HL-60/S4 treated with phorbol 12-myristate 13-acetate at 8.2 ng/mL for 4 days and 3 days (cell line): Measurements from ENCODE around the gene NUF2.
"Not testable (repeated sequence)": the region's sequence is repeated elsewhere in the genome, so short reads cannot be mapped to it uniquely, and the experiment has no call there.

ENCODE experiments used
- in situ Hi-C: fragments of 300-500 bp; cut with MboI; formaldehyde crosslinking; loops from 2 replicates; pipeline ENCODE4 v1.15.0; 2022; ENCODE audit warnings: low sequenced_read_pairs

The NUF2 gene

DNA sequence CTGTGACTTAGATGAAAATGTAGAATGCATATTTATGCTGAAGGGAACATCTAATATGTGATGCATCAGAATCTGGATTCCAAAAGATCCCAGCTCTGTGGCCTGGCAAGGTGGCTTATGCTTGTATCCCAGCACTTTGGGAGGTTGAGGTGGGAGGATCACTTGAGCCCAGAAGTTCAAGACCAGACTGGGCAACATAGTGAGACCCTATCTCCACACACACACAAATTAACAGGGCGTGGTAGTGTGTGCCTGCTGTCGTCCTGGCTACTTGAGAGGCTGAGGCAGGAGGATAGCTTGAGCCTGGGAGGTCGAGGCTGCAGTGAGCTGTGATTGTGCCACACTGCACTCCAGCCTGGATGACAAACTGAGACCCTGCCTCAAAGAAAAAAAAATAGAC lies 1.6 kb downstream of the NUF2 start:
- in situ Hi-C loops: loop anchor here (25.0 kb wide), 1 partner anchor 436 kb away; no protein-coding TSS in a partner anchor

DNA sequence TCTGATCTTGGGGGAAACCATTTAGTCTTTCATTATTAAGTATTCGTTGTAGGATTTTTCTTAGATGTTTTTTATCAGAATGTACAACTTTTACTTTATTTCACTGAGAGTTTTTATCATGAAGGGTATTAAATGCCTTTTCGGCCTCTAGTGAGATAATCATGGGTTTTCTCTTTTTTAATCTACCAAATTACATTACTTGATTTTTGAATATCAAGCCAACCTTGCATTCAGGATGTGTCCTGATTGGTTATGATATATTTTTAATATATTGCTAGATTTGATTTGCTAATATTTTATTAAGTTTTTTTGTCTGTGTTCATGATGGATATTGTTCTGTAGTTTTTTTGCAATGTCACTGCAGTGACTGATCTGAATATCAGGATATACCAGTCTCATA lies 9.4 kb downstream of the NUF2 start:
- in situ Hi-C loops: no loop called here

DNA sequence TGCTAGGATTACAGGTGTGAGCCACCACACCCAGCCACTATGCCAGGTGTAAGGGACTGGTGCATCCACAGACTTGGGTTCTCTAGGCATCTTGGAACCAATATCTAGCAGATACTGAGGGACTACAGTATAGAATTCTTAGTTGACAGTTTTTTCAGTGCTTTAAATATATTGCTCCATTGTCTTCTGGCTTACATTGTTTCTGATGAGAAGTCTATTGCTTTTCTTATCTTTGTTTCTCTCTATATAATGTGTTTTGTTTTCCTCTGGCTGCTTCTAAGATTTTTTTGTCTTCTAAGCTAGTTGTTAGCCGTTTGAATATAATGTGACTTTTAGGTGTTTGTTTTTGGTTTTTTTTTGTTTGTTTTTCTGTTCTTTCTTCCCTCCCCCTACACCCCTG lies 13.5 kb downstream of the NUF2 start:
- in situ Hi-C loops: no loop called here

DNA sequence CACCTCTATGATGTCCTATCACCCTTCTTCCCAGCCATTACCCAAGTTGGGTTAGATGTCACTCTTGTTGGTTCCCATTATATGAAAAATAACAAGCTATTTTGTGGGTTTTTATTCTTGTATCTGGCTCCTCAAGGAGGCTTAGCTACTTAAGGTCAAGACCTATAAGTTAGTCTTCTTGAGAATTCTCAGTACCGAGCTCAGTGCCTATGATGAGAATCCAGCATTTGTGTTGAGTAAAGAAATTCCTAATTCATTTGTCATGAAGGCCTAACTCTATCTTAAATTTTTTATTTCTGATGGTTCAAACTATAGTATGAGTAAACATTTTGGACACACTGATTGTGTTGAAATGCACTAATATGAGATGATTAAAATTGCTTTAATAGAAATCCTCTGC lies 15.9 kb downstream of the NUF2 start:
- in situ Hi-C loops: no loop called here

DNA sequence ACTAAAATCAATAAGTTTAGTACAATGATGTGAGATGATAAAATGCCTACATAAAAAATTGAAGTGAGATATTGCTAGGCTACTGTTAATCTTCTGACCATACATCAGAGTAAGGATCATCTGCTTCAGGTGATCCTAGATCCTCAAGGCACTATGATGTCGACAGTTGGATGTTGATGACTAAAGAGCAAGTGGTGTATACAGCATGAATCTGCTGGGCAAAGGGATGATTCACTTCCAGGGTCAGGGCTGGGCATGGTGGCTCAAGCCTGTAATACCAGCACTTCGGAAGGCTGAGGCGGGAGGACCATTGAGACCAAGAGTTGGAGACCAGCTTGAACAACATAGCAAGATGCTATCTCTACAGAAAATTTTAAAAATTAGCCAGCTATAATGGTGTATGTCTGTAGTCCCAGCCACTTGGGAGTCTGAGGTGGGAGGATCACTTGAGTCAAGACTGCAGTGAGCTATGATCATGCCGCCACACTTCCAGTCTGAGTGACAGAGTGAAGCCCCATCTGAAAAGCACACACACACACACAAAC lies 24.6 kb downstream of the NUF2 start:
- in situ Hi-C loops: no loop called here

DNA sequence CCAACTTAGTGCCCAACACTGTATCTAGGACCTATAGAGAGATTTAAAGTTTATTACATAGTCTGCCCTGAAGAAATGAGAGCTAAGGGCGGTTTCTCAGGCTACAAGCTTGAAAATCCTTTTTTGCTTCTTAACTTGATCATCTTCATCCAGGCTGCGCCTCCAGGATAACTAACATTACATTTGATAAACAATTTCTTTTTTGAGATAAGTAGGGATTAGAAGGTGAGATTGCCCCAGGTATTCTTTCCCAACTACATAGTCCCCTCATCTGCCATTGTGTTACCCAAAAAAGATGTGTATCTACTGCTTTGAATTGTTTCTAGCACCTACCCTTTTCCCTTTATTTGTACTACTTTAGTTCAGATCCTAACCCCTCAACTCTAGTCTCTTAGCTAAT lies 25.4 kb downstream of the NUF2 start:
- in situ Hi-C loops: no loop called here

DNA sequence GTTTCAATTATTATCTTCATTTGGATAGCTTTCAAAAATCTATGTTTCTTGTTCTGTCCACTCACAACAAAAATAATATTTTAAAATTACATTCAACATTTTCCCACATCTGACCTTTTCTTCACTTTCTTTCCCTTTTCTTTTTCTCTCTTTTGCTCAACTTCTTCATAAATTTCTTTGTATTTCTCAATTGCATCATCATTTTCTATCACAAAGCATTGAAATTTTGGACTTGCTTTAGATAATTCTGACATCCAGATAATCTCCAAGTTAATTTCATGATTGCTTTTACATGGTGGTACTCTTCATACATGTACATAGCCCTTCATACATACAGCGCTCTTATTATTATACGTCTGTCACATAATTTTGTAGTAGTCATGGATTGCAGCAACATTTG lies 30.2 kb downstream of the NUF2 start:
- in situ Hi-C loops: no loop called here

DNA sequence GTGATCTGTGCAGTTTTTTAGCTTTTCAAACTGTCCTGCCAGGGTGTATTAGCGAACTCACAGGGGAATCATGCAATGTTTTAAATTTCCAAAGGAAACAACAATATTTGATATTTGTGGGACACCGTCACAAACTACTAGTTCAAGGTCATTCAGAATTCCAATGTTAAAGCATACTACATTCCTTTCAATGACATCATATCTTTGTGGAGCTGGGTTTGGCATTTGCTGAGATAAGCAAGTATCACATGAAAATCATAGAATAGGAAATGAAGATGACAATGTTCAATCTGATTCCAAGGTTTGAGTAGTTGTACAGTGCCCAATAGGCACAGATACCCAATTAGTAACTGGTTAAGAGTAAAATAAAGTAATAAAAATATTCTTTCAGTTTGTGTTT lies 35.6 kb downstream of the NUF2 start:
- in situ Hi-C loops: no loop called here

DNA sequence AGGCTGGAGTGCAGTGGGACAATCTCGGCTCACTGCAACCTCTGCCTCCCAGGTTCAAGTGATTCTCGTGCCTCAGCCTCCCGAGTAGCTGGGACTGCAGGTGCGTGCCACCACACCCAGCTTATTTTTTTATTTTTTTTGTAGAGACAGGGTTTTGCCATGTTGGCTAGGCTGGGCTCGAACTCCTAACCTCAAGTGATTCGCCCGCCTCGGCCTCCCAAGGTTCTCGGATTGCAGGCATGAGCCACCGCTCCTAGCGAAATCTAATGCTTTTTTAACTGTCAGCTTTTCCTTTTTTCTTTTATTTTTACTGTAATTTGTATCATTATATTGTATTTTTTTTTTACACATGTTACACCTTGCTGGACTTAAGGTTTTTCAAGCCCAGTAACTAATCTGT lies 36.4 kb downstream of the NUF2 start:
- in situ Hi-C loops: not testable (repeated sequence)

DNA sequence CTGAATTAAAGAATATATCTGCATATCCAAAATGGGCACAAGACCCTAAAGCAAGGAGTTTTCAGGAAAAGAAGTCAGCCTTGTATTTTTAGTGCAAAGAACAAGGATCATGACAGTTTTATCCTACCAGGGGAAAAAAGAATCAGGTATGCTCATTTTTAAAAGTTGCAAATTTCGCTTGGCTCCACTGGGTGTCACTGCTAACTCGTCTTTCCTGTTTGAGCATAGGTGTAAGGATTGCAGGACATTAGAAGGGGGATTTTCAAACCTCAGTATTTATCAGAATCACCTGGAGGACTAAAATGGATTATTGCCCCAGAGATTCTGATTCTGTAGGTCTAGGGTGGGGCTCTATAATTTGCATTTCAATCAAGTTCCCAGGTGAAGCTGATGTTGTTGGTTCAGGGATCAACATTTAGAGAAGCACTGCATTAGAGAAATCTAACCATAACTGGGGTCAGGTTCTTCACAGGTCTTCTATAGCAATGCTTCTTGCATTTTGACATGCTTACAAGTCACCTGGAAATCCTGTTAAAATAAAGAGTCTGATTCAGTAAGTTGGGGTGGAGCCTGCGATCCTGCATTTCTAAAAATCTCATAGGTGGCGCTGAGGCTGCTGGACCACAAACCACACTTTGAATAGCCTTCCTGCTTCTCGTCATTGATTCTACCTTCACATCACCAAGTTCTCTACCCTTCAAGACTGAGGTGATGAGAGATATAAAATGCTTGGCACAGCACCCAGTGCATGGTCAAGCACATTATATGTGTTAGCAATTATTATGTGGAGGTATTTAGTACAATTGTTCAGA lies 39.6 kb downstream of the NUF2 start:
- in situ Hi-C loops: no loop called here

DNA sequence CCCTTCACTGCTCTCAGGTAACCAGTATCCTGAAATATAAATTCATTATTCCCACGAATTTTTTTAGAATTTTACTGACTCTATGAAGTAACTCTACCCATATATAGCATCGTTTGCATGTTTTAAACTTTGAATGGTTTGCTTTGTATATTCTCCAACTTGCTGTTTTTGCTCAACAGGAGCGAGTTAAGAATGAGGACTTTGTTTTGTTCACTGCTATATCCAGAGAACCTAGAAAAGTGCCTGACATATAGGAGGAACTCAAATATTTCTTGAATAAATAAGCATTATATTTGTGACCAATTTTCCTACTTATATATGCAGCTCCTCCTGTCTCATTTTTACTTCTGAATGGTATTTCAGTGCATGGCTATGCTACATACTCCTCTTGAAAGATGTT lies 43.4 kb downstream of the NUF2 start:
- in situ Hi-C loops: no loop called here

DNA sequence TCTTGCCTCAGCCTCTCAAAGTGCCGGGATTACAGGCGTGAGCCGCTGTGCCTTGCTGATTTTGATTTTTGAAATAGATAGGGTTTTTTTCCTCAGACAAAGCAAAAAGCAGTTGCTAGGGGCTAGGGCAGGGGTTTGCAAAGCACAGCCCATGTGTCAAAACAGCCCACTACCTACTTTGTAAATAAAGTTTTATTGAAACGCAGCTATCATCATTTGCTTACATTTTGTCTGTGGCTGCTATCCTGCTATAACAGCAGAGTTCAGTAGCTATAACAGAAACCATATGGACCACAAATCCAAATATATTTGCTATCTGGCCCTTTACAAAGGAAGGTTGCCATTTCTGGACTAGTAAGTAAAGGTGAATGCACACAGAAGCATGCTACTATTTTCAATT lies 44.8 kb downstream of the NUF2 start:
- in situ Hi-C loops: no loop called here

DNA sequence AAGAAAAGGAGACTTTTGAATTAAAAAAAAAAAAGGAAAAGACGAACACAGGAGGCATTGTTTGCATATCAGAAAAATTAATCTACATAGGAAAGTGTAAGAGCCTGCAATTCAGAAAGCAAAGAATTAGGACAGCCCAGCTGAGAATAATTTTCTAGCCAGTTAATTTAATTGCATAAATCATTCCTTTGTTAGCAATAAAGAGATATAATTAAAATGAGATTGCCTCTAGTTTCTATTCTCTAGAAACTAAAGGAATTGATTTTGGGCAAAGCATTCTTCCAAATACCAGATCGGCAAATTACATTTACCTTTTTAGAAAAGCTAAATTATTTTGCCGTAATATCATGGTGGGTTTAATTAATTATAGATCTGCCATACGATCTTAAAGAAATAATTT lies 46.0 kb downstream of the NUF2 start:
- in situ Hi-C loops: no loop called here

DNA sequence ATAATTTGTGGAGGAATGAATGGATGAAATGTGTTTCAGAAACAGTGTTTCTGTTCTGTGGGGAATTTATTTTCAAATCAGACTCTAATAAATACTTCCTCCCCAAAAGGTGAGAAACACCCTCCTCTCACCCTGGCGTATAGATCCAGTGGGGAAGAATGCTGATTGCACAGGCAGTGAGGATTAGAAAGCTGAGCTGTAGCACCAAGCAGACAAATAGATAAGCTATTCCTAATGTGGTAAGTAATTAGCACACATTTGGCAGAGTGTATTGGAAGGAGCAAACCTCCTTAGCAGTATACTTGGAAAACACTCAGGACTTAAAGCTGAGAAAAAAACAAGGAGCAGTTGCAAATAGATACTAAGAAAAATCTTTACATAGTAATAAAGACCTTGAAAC lies 50.8 kb downstream of the NUF2 start:
- in situ Hi-C loops: no loop called here

DNA sequence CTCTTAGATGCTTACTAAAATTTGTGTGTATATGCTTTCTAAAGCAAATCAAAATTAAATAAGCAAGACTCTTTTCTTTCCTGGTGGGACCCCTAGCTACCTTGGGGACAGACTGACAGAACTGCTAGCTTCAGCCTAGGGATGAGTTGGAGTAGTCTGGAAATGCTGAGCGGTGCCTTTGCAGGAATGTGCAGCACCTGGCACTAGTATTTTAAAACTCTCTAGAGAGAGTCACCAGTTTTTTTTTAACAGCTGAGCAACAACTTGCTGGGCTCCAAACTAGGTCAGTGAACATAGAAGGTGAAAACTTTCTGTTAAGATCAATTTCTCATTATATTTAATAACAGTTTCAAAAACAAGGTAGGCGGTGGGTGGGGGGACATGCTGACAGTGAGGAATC lies 56.8 kb downstream of the NUF2 start:
- in situ Hi-C loops: no loop called here

DNA sequence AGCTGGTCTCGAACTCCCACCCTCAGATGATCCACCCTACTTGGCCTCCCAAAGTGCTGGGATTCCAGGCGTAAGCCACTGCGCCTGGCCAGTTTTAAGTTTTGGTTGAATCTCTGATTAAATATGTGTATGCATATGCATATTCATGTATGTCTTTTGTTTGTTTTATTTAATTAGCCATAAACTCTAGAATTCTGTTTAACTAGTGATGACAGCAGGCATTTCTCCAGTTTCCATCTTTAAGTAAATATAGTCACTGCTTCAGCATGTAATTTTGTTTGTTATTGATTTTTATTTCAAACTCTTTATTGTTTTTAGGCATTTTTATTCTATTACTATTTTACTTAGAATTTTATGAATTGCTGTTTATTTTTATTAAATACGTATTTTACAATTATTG lies 58.0 kb downstream of the NUF2 start:
- in situ Hi-C loops: no loop called here

DNA sequence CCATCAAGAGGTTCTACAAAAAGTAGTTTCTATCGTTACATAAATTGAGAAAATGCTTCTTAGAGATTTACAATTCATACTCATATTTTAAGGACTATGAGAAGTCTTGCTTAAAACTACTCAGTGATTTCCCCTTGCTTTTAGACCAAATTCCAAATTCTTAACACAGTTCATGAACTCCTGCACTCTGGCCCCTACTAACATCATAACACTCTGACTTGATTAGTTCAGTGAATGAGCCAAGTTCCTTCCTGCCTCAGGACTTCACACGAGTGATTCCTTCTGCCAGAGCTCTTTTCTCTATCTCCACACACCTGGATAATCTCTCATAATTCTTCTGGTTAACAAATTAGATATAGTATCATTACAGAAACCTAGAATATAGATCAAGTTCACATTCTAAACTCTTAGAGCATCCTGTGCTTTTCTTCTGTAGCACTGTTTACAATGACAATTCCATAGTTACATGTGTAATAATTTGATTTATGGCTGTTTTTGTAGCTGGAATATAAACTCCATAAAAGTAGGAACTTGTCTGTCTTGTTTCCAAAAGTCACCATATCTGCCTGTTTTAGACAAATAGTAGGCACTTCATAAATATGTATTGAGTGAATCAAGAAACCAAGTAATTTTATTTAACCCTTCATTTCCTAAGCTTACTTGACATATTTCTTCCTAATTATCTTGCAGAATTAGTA lies 59.9 kb downstream of the NUF2 start:
- in situ Hi-C loops: no loop called here

DNA sequence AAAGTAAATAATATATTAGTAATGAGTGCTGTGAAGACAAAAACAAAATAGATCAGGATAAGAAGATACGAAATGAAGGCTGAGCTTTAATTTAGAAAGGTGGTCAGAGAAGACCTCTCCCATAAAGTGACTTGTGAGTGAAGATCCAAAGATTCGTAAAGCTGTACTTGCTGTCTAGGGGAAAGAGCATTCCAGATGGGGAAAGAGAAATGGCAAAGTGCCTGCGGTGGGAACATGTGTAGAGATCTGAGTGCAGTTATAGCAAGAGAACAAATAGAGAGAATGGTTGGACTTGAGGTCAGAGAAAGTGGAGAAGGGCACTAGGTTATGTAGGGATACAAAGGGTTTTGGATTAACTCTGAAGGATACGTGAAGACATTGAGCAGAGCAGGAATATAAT lies 60.6 kb downstream of the NUF2 start:
- in situ Hi-C loops: no loop called here

DNA sequence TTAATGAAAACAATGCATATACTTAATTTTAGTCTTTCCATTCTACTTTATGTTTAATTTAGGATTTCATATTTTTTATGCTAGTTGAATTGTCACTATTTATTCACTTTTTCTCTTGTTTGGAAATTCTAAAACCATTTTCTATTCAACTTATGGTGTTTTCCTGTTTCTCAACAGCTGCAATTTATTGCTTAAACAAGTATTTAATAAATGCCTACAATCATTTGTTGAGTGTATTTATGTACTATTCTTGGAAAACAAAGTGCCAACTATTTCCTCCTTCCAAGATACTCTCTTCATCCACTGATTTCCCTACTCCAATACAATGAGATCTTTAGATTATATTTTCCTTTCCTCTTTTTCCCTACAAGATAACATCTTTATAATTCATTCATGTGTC lies 65.4 kb downstream of the NUF2 start:
- in situ Hi-C loops: no loop called here

DNA sequence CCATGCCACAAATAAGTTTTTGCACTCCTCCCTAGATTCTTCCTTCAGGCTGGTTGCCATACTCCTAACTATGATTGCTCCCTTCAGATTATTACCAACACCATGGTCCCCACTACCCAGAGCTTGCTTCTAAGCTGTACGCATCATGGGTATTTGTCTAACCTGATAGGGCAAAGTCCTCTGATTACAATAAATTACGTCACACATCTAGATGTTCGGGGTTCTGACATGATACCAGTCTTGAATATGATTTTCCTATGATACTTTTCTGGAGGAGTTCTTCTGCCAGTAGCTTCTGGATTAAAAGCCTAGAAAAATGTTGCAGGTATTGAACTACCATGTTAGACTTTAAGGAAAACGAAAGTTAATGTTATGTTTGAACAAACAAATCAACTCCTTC lies 67.2 kb downstream of the NUF2 start:
- in situ Hi-C loops: no loop called here

DNA sequence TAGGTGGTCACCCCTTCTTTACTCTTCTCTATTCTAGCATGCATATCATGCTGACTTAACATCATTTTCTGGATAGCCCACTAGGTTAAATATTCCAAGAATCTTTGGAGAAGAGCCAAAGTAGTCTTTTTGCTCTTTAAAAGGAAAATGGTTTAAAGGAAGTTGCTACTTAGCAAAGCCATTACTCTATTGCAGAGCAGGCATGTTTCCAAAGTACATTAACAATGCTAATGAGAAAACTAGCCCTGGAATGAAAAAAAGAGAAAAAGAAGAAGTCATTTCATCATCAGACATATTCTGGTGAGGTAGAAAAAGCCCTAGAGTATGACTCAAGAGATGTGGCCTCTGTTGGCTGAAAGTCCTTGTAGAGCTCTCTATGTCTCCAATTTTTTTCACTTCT lies 74.0 kb downstream of the NUF2 start:
- in situ Hi-C loops: no loop called here

DNA sequence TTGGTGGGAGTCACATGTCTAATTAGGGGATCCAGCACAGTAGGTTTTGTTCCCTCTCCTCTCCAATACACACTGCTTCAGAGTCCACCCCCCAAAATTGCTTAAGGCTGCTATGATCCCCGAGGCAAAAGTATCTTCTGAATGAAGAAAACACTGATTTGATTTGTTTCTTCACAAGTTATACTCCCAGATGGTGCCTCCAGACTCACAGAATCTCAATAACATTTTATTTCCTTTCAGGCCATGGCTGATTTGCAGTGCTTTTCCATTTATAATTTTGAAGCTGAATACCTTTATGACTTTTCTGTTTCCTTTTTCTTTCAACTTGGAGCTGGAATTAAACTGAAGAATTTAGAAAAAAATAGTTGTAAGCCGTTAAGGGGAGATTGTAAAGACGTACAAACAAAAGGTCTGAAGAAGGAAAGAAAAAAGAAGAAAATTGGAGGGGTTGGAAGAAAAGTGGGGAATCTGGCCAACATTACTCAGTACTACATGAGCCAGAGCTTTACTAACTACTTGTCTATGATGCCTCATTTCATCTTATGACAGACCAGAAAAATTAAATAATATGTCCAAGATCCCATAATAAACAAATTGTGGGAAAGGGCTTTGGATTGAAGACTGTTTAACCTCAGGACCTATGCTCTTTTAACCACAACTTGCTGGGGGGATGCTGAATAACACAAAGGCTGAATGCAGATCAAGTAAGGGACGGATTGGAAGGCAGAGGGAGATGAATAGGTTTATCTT lies 75.9 kb downstream of the NUF2 start:
- in situ Hi-C loops: no loop called here
